GM12873 (cell line): ENCODE data around the gene FOCAD.

ENCODE experiments used
- CTCF ChIP-seq: IDR thresholded peaks from 2 replicates; pipeline ENCODE4 v1.5.1; 2012; ENCODE audit warnings: low read depth, mild to moderate bottlenecking, moderate library complexity, low read length, control low read depth; ENCODE audit not compliant: insufficient read depth; ENCODE audit errors: missing control alignments

Gene FOCAD

GRCh38 chr9:20701060-20701459 lies 17.0 kb downstream of the FOCAD start:
- no peak for TF ChIP-seq CTCF

GRCh38 chr9:20702570-20702969 lies 18.5 kb downstream of the FOCAD start:
- TF ChIP-seq CTCF, result no peak

- no peak for TF ChIP-seq CTCF
Measured at GRCh38 chr9:20703146-20703545, 19.1 kb downstream of the FOCAD start.

- no peak for TF ChIP-seq CTCF
Measured at GRCh38 chr9:20707708-20708107, 23.6 kb downstream of the FOCAD start.

- no peak for TF ChIP-seq CTCF
Measured at GRCh38 chr9:20713172-20713571, 29.1 kb downstream of the FOCAD start.

GRCh38 chr9:20714442-20715415 lies 30.7 kb downstream of the FOCAD start:
- no peak for TF ChIP-seq CTCF

- no peak for TF ChIP-seq CTCF
Measured at GRCh38 chr9:20722221-20722620, 38.2 kb downstream of the FOCAD start.
